Hematopoietic multipotent progenitor cell treated with erythropoietin and hydrocortisone succinate and interleukin-3 and kit ligand, for 17 days (in vitro differentiated cells): Measurements from ENCODE around the gene SYNPO2L.
"Not testable (repeated sequence)": the region's sequence is repeated elsewhere in the genome, so short reads cannot be mapped to it uniquely, and the experiment has no call there.

Experiments used
- DNase-seq: peaks from one replicate; pipeline ENCODE4 v3.0.0-alpha.2; 2015; ENCODE audit warnings: low spot score

Gene SYNPO2L

GRCh38 chr10:73655990-73656298 is at the start of gene SYNPO2L:
Gene SYNPO2L, minus strand, starts transcription at chr10:73656029. Its CDS starts 107 bp downstream, at chr10:73655922.
- no peak for DNase-seq

- not testable (repeated sequence) for DNase-seq
Measured at GRCh38 chr10:73703924-73704323, 48.1 kb upstream of the SYNPO2L start.

GRCh38 chr10:73698819-73699218 is 43.0 kb upstream of the SYNPO2L start:
- not testable (repeated sequence) for DNase-seq

GRCh38 chr10:73697675-73698159 is 41.9 kb upstream of the SYNPO2L start, which contains the start of gene AGAP5:
Gene AGAP5, minus strand, starts transcription at chr10:73698109. Its CDS starts 354 bp downstream, at chr10:73697755.
- not testable (repeated sequence) for DNase-seq

- DNase-seq: not testable (repeated sequence)
Measured at GRCh38 chr10:73695302-73695701, 39.5 kb upstream of the SYNPO2L start.

- DNase-seq: peak; percentile 15
Measured at GRCh38 chr10:73690755-73691154, 34.9 kb upstream of the SYNPO2L start.

GRCh38 chr10:73689596-73689995 is 33.8 kb upstream of the SYNPO2L start:
- DNase-seq: not testable (repeated sequence)

- peak; percentile 73 for DNase-seq
Measured at GRCh38 chr10:73687641-73688040, 31.8 kb upstream of the SYNPO2L start.

- not testable (repeated sequence) for DNase-seq
Measured at GRCh38 chr10:73674546-73674945, 18.7 kb upstream of the SYNPO2L start.

- DNase-seq: not testable (repeated sequence)
Measured at GRCh38 chr10:73668378-73668777, 12.5 kb upstream of the SYNPO2L start.

- DNase-seq: not testable (repeated sequence)
Measured at GRCh38 chr10:73666153-73666809, 10.5 kb upstream of the SYNPO2L start.

- DNase-seq: not testable (repeated sequence)
Measured at GRCh38 chr10:73665581-73665980, 9.8 kb upstream of the SYNPO2L start.

- peak; percentile 56 for DNase-seq
Measured at GRCh38 chr10:73664156-73665040, 8.6 kb upstream of the SYNPO2L start.

GRCh38 chr10:73663621-73664020 is 7.8 kb upstream of the SYNPO2L start:
- peak; percentile 56 for DNase-seq

- not testable (repeated sequence) for DNase-seq
Measured at GRCh38 chr10:73662705-73663104, 6.9 kb upstream of the SYNPO2L start.

GRCh38 chr10:73655257-73655989 is 406 bp downstream of the SYNPO2L start:
- DNase-seq: peak; percentile 61

- DNase-seq: peak; percentile 65
Measured at GRCh38 chr10:73653701-73654100, 2.1 kb downstream of the SYNPO2L start.

- no peak for DNase-seq
Measured at GRCh38 chr10:73653195-73653594, 2.6 kb downstream of the SYNPO2L start.

GRCh38 chr10:73650537-73651331 is 5.1 kb downstream of the SYNPO2L start:
- DNase-seq: no peak

- DNase-seq: no peak
Measured at GRCh38 chr10:73649876-73650536, 5.8 kb downstream of the SYNPO2L start.
